ENCODE data around the gene DYRK1B. TPM values are rescaled to one million over a fixed set of nuclear protein-coding genes. Genes with fewer than 3 reads are reported as not detected.
"Not testable (repeated sequence)": the region's sequence is repeated elsewhere in the genome, so short reads cannot be mapped to it uniquely, and the experiment has no call there.

Gene DYRK1B
- total RNA-seq (10 to 100 TPM; 10.1 to 43.5 (median 37.6) TPM), polyA plus RNA-seq (10 to 100 TPM in 1 of 2 donors, 1 to 10 TPM in 1; 7.3 to 17.3 TPM)
- long read RNA-seq, donor 1, partial matches to known transcripts = 1 of 7 reads
- long read RNA-seq, donor 1, other reads (novel, unspliced or antisense) = 4 of 7 reads
- long read RNA-seq, donor 2, partial matches to known transcripts = 1 of 3 reads
- long read RNA-seq, donor 2, other reads (novel, unspliced or antisense) = 1 of 3 reads
- long read RNA-seq, donor 3, partial matches to known transcripts = 2 of 3 reads
- long read RNA-seq, donor 3, other reads (novel, unspliced or antisense) = 0 of 3 reads

DNA sequence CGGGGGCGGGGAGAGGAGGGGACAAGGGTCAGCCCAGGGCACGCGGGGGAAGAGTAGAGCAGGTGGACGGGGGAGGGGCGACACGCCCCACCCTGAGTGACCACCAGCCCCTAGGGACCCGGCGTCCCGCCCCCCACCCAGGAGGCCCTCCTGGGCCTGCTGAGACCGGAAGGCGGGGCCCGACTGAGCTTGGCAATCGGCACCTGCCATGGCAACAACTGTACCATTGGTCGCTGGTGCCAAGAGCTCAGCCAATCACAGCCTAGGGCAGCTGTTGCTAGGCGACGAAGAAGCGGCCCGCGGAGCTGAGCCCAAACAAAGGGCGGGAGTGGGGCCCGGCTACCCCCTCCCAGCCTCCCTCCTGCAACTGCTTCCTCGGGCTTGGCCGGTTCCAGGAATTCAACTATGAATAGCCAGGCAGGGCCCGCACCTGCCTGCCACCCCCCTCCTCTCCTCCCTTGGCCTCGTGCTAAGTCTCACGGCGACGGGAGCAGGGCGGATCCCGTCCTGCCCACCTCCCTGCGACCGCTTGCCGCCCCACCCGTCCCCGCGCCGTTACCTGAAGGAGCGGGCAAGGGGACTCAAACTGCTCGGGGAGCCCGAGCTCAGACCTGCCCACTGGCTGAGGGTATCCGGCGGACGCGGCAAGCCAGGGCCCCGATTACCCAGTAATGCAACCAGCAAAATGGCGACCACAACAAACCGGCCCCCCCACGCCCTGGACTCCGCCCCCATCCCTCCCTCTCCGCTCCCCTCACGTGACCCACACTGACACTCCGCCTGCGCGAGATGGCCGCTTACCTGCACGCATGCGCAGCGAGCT is at the start of gene DYRK1B:
DYRK1B (minus strand) TSS at position 699 of the 823 bp plus-strand sequence. CDS start 2,295 bp downstream, outside the sequence.
- peak; percentile 98 to 99 for DNase-seq
- no peaks in the 10 kb centered on the region for H3K27me3 ChIP-seq
- WGBS, 2 donors = 1% methylated on average over 52 to 58 of the region's 59 CpGs
- H3K36me3 ChIP-seq = peaks cover 0 to 75% (median 55%) of the 10 kb centered on the region in 9 donors
- TF ChIP-seq CTCF (IDR thresholded peaks at IDR 0.05) = no peak
- intact Hi-C loops (cut with DNase I) = loop anchor here in 3 of 10 donors (1.0 to 10.0 kb wide), 2 partner anchors 9 to 299 kb away; partner anchors contain the start of gene EID2B (in 1 of the 3)
- no peaks in the 10 kb centered on the region for H3K9me3 ChIP-seq
- peaks cover 0 to 27% (median 23%) of the 10 kb centered on the region in 9 donors for H3K4me1 ChIP-seq
- peak; percentile 94 to 97 (median 96) for ATAC-seq
- peak within 1 kb of the TSS; percentile 61 to 94 (median 90) for H3K27ac ChIP-seq
- H3K4me3 ChIP-seq = peak within 1 kb of the TSS; percentile 69 to 97 (median 82)

- H3K27ac ChIP-seq; H3K9me3 ChIP-seq; DNase-seq; H3K36me3 ChIP-seq; intact Hi-C loops (cut with DNase I); H3K4me3 ChIP-seq; H3K4me1 ChIP-seq; ATAC-seq: not testable (repeated sequence)
- H3K27me3 ChIP-seq = peaks cover 0 to 15% (median 0%) of the 10 kb centered on the region in 7 donors
- WGBS, 2 donors = 82 to 85% methylated on average over 6 to 7 of the region's 10 CpGs
Measured at GRCh38 chr19:39882645-39883044, 48.7 kb upstream of the DYRK1B start.

GRCh38 chr19:39881495-39882110 is 47.6 kb upstream of the DYRK1B start:
- peaks cover 0 to 15% (median 0%) of the 10 kb centered on the region in 7 donors for H3K27me3 ChIP-seq
- H3K27ac ChIP-seq; DNase-seq; H3K9me3 ChIP-seq; H3K4me1 ChIP-seq; H3K36me3 ChIP-seq; intact Hi-C loops (cut with DNase I); H3K4me3 ChIP-seq: not testable (repeated sequence)
- 8 to 9% methylated on average over 15 of the region's 15 CpGs for WGBS, 2 donors
- TF ChIP-seq CTCF (IDR thresholded peaks at IDR 0.05) = peak in 5 of 9 donors; percentile 14 to 29 (median 22)
- ATAC-seq = peak in 5 of 8 donors; percentile 10 to 41 (median 39)

- H3K36me3 ChIP-seq; H3K9me3 ChIP-seq; H3K27ac ChIP-seq; intact Hi-C loops (cut with DNase I); H3K4me1 ChIP-seq; H3K4me3 ChIP-seq; DNase-seq; ATAC-seq: not testable (repeated sequence)
- peaks cover 0 to 19% (median 8%) of the 10 kb centered on the region in 7 donors for H3K27me3 ChIP-seq
- WGBS, 2 donors = 80 to 85% methylated on average over 4 of the region's 5 CpGs
Measured at GRCh38 chr19:39880241-39880640, 46.3 kb upstream of the DYRK1B start.

- H3K4me3 ChIP-seq; intact Hi-C loops (cut with DNase I); ATAC-seq; H3K36me3 ChIP-seq; DNase-seq; H3K27ac ChIP-seq; H3K4me1 ChIP-seq; H3K9me3 ChIP-seq: not testable (repeated sequence)
- 89 to 100% methylated on average over 1 to 2 of the region's 8 CpGs for WGBS, 2 donors
- H3K27me3 ChIP-seq = peaks cover 0 to 19% (median 8%) of the 10 kb centered on the region in 7 donors
Measured at GRCh38 chr19:39879796-39880195, 45.8 kb upstream of the DYRK1B start.

DNA sequence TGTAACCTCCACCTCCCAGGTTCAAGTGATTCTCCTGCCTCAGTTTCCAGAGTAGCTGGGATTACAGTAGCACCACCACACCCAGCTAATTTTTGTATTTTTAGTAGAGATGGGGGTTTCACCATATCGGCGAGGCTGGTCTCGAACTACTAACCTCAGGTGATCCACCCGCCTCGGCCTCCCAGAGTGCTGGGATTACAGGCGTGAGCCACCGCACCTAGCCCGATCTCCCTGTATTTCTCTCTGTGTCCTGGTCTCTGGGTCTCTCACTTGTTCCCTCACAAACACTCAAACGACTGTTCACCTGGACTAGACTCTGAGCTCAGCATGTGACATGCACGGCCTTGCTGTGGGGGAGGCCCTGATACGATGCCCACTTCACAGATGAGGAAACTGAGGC is 44.9 kb upstream of the DYRK1B start:
- H3K4me1 ChIP-seq; H3K4me3 ChIP-seq; H3K27ac ChIP-seq; H3K9me3 ChIP-seq; H3K36me3 ChIP-seq; DNase-seq; ATAC-seq; intact Hi-C loops (cut with DNase I): not testable (repeated sequence)
- 79 to 86% methylated on average over 11 of the region's 11 CpGs for WGBS, 2 donors
- H3K27me3 ChIP-seq = peaks cover 0 to 19% (median 8%) of the 10 kb centered on the region in 7 donors

Measured in heart right ventricle (tissue), 16 donors.